Ureter (tissue), 1 donor: Measurements from ENCODE around the gene PLPP1. TPM values are rescaled to one million over a fixed set of nuclear protein-coding genes. Genes with fewer than 3 reads are reported as not detected.

Source experiments
- DNase-seq: peaks from one replicate; pipeline ENCODE4 v3.0.0-alpha.2; 2020; ENCODE audit warnings: low spot score
- total RNA-seq: library from RNA; stranded (reverse); gene quantifications from one replicate; pipeline ENCODE4 v1.2.4, GENCODE V29; 2023
- donor health status: DM: yes; HTN: yes; CAD: no.

Gene PLPP1
- total RNA-seq, 1 donor from 2014 or later, result 180 TPM

GRCh38 chr5:55446640-55447351 is 88.0 kb downstream of the PLPP1 start:
- no peak for DNase-seq

GRCh38 chr5:55445791-55446190 is 89.0 kb downstream of the PLPP1 start:
- DNase-seq, result no peak

GRCh38 chr5:55441954-55442353 is 92.8 kb downstream of the PLPP1 start:
- no peak for DNase-seq

- DNase-seq, result no peak
Observed at GRCh38 chr5:55441107-55441771, 93.5 kb downstream of the PLPP1 start.

- no peak for DNase-seq
Observed at GRCh38 chr5:55440188-55440646, 94.5 kb downstream of the PLPP1 start.

GRCh38 chr5:55438998-55439397 is 95.8 kb downstream of the PLPP1 start:
- peak; percentile 52 for DNase-seq

GRCh38 chr5:55437859-55438206 is 96.9 kb downstream of the PLPP1 start:
- no peak for DNase-seq

- no peak for DNase-seq
Observed at GRCh38 chr5:55437452-55437851, 97.3 kb downstream of the PLPP1 start.

GRCh38 chr5:55432549-55432948 is 102.2 kb downstream of the PLPP1 start:
- no peak for DNase-seq

GRCh38 chr5:55429613-55430253 is 105.0 kb downstream of the PLPP1 start:
- DNase-seq, result no peak

GRCh38 chr5:55429221-55429612 is 105.5 kb downstream of the PLPP1 start:
- no peak for DNase-seq

- no peak for DNase-seq
Observed at GRCh38 chr5:55427157-55427556, 107.6 kb downstream of the PLPP1 start.

- no peak for DNase-seq
Observed at GRCh38 chr5:55426455-55426854, 108.3 kb downstream of the PLPP1 start.

- no peak for DNase-seq
Observed at GRCh38 chr5:55421074-55421529, 113.7 kb downstream of the PLPP1 start.

- no peak for DNase-seq
Observed at GRCh38 chr5:55418994-55419968, 115.5 kb downstream of the PLPP1 start.

- DNase-seq, result no peak
Observed at GRCh38 chr5:55416306-55416705, 118.5 kb downstream of the PLPP1 start.

- no peak for DNase-seq
Observed at GRCh38 chr5:55415071-55415470, 119.7 kb downstream of the PLPP1 start.

GRCh38 chr5:55413644-55414043 is 121.1 kb downstream of the PLPP1 start:
- no peak for DNase-seq

- DNase-seq, result no peak
Observed at GRCh38 chr5:55411876-55412275, 122.9 kb downstream of the PLPP1 start.

- DNase-seq, result no peak
Observed at GRCh38 chr5:55410845-55411244, 123.9 kb downstream of the PLPP1 start.

GRCh38 chr5:55409775-55410174 is 125.0 kb downstream of the PLPP1 start:
- DNase-seq, result no peak

GRCh38 chr5:55407984-55408383 is 126.8 kb downstream of the PLPP1 start:
- DNase-seq, result no peak
